Psoas muscle (tissue), 8 donors: Measurements from ENCODE around the gene CFAP141. TPM values are rescaled to one million over a fixed set of nuclear protein-coding genes. Genes with fewer than 3 reads are reported as not detected.
A peak's percentile ranks its signal among the peaks of the same experiment; 100 is the strongest.

ENCODE experiments used
- ATAC-seq, 4 donors: fragments of 200-7000 bp; cut with Tn5 transposase; one replicate each; pipeline ENCODE4 v1.9.1; 2020; ENCODE audit warnings: moderate library complexity in 3 of 4, mild to moderate bottlenecking in 2 of 4
- DNase-seq, 2 donors: peaks; one replicate each; pipeline ENCODE4 v3.0.0-alpha.2; 2020
- H3K27ac ChIP-seq: fragments of 200-600 bp; one replicate; pipeline ENCODE4 v1.8.0; 2022
- H3K27me3 ChIP-seq, 3 donors: fragments of 200-600 bp in 1 of 3; one replicate each; pipeline versions ENCODE4 v1.6.1 to v1.8.0; 2013 to 2022; ENCODE audit warnings: low read length in 2 of 3, mild to moderate bottlenecking in 2 of 3, moderate library complexity in 1 of 3; ENCODE audit not compliant: insufficient read depth in 3 of 3
- H3K36me3 ChIP-seq, 2 donors: fragments of 200-600 bp in 1 of 2; one replicate each; pipeline versions ENCODE4 v1.6.1 to v1.8.0; 2013 to 2022; ENCODE audit warnings: low read depth in 1 of 2, mild to moderate bottlenecking in 1 of 2, moderate library complexity in 1 of 2; ENCODE audit not compliant: insufficient read depth in 1 of 2
- H3K4me1 ChIP-seq: fragments of 200-600 bp; one replicate; pipeline ENCODE4 v1.8.0; 2022
- H3K4me3 ChIP-seq: fragments of 200-600 bp; one replicate; pipeline ENCODE4 v1.8.0; 2022; ENCODE audit warnings: mild to moderate bottlenecking
- H3K9me3 ChIP-seq: fragments of 200-600 bp; one replicate; pipeline ENCODE4 v1.8.0; 2022
- WGBS, 3 donors: extraction: QIAGEN DNeasy Blood & Tissue Kit; methylation state at CpG; one replicate each; pipeline versions ENCODE4 v1.1.6 to v1.1.7; 2013; 5-methylcytosine and 5-hydroxymethylcytosine counted together
- intact Hi-C, 2 donors: fragments of 100-400 bp; cut with DNase I; formaldehyde crosslinking; loops; one replicate each; pipeline versions ENCODE4 v1.11.0 to v1.14.2; 2022
- polyA plus RNA-seq, 3 donors: library from polyadenylated mRNA; stranded (reverse); fragments of 200-250 nt; gene quantifications; one replicate each; pipeline ENCODE4 v1.2.3, GENCODE V29; 2013
- total RNA-seq, 4 donors: library from RNA; stranded (reverse); fragmentation: NEBNext Ultra II Directional in 2 of 4; extraction: Animal tissue kit (Norgen Biotek cat#: 25700) in 2 of 4; gene quantifications; one replicate each; pipeline versions ENCODE4 v1.2.1 to v1.2.4, GENCODE V29; 2021 to 2023
- TF ChIP-seq, protein P1 (sequence below): fragments of 200-600 bp; IDR thresholded peaks from one replicate; pipeline ENCODE4 v1.8.0; 2022; ENCODE audit warnings: antibody characterized with exemption
- donor health status: healthy with polysubstance abuse.
- donor health status: DM: no; HTN: no; CAD: no; lungs with moderate emphysema.
- donor health status: Bipolar disorder and iron deficiency.
- donor health status: healthy.
- donor health status: DM: yes; HTN: yes; CAD: no.
- donor health status: DM: no; HTN: no; CAD: no.
- donor health status: DM: no; HTN: no; CAD: no.
- donor health status: DM: yes; HTN: yes; CAD: no.

Gene CFAP141
- total and polyA plus RNA-seq, 7 donors = not detected

DNA sequence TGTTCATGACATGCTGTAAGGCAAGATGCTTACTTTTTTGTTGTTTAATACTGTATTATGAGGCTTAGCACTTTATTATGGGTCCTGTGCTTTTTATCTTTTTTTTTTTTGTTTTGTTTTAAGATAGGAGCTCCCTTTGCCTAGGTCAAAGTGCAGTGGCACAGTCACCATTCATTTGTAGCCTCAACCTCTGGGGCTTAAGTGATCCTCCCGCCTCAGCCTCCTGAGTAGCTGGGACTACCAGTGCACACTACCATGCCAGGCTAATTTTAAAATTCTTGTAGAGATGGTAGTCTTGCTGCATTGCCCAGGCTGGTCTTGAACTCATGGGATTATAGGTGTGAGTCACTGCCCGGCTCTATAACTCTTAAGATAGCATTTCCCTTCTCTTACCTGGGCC lies 19.2 kb upstream of the CFAP141 start:
- Histone ChIP-seq H3K27me3 (no peaks in the 10 kb centered on the region), H3K36me3 (peaks cover 0 to 59% of the 10 kb centered on the region in 2 donors), H3K4me3 (no peak overlapping the region), H3K9me3 (no peaks in the 10 kb centered on the region), H3K27ac (no peak overlapping the region), H3K4me1 (peaks cover 29% of the 10 kb centered on the region)
- WGBS, 3 donors = 93 to 97% (median 96%) methylated on average over 2 of the region's 2 CpGs
- no peak for ATAC-seq
- TF ChIP-seq, protein P1, sequence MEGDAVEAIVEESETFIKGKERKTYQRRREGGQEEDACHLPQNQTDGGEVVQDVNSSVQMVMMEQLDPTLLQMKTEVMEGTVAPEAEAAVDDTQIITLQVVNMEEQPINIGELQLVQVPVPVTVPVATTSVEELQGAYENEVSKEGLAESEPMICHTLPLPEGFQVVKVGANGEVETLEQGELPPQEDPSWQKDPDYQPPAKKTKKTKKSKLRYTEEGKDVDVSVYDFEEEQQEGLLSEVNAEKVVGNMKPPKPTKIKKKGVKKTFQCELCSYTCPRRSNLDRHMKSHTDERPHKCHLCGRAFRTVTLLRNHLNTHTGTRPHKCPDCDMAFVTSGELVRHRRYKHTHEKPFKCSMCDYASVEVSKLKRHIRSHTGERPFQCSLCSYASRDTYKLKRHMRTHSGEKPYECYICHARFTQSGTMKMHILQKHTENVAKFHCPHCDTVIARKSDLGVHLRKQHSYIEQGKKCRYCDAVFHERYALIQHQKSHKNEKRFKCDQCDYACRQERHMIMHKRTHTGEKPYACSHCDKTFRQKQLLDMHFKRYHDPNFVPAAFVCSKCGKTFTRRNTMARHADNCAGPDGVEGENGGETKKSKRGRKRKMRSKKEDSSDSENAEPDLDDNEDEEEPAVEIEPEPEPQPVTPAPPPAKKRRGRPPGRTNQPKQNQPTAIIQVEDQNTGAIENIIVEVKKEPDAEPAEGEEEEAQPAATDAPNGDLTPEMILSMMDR = no peak
- intact Hi-C loops = loop anchor here (5.0 kb wide), 2 partner anchors 37 to 42 kb away; no protein-coding TSS in a partner anchor
- DNase-seq = no peak

- whole genome bisulfite sequencing, 3 donors = 31 to 59% (median 40%) methylated on average over 2 of the region's 2 CpGs
- peak overlapping the region; percentile 99 for H3K27ac ChIP-seq
- intact Hi-C loops = loop anchor here in 1 of 2 donors (5.0 kb wide), 1 partner anchor 334 kb away; the partner anchor contains the start of gene UBE2Q1
Measured at GRCh38 chr1:154223621-154224020, 17.5 kb upstream of the CFAP141 start.

DNA sequence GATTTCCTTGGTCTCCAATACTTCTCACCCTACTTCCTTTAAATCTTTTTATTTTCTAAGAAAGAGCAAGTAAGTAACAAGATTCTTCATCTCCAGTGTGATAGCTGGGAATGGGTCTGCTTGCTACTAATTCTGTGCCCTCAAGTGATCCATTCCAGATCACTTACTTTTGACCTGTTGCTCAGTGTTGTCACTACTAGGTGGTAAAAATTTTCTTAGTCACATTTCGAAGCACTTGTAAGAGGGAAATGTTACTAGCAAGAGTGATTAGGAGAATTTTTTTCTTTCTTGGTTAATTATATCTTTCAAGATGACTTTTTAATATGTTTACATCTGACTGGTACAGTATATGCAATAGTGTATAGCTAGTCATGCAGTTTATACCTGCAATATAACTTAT lies 16.8 kb upstream of the CFAP141 start:
- DNase-seq = no peak
- TF ChIP-seq, protein P1 = no peak
- no peaks in the 10 kb centered on the region for H3K9me3 ChIP-seq
- H3K27me3 ChIP-seq = no peaks in the 10 kb centered on the region
- intact Hi-C loops = loop anchor here in 1 of 2 donors (5.0 kb wide), 1 partner anchor 334 kb away; the partner anchor contains the start of gene UBE2Q1
- H3K4me1 ChIP-seq = peaks cover 46% of the 10 kb centered on the region
- peak overlapping the region; percentile 99 for H3K27ac ChIP-seq
- H3K36me3 ChIP-seq = peaks cover 4 to 48% of the 10 kb centered on the region in 2 donors
- WGBS, 3 donors = 87 to 89% (median 87%) methylated on average over 1 of the region's 1 CpG
- no peak for ATAC-seq
- peak overlapping the region; percentile 96 for H3K4me3 ChIP-seq

More at GRCh38 chr1:154223621-154224020, 17.5 kb upstream of the CFAP141 start:
- no peak for DNase-seq
- Histone ChIP-seq H3K4me1 (peaks cover 39% of the 10 kb centered on the region), H3K4me3 (peak overlapping the region; percentile 96), H3K9me3 (no peaks in the 10 kb centered on the region), H3K27me3 (no peaks in the 10 kb centered on the region), H3K36me3 (peaks cover 0 to 48% of the 10 kb centered on the region in 2 donors)
- TF ChIP-seq, protein P1 = no peak
- no peak for ATAC-seq

GRCh38 chr1:154222518-154222917 lies 16.4 kb upstream of the CFAP141 start:
- ATAC-seq (no peak), DNase-seq (no peak)
- H3K36me3 ChIP-seq = peaks cover 4 to 48% of the 10 kb centered on the region in 2 donors
- no peaks in the 10 kb centered on the region for H3K27me3 ChIP-seq
- H3K27ac ChIP-seq = peak overlapping the region; percentile 99
- 85 to 97% (median 85%) methylated on average over 1 of the region's 1 CpG for WGBS, 3 donors
- TF ChIP-seq, protein P1 = no peak
- peaks cover 50% of the 10 kb centered on the region for H3K4me1 ChIP-seq
- H3K4me3 ChIP-seq = peak overlapping the region; percentile 96
- H3K9me3 ChIP-seq = no peaks in the 10 kb centered on the region
- intact Hi-C loops = loop anchor here in 1 of 2 donors (5.0 kb wide), 1 partner anchor 335 kb away; the partner anchor contains the start of gene UBE2Q1
